KG1 (cell line): ENCODE results near the gene ANKRD33B.

Experiments used
- DNase-seq: peaks from one replicate; lab custom pipeline; 2025; lab: John Stamatoyannopoulos, UW

The ANKRD33B gene

GRCh38 chr5:10678244-10678643 lies 114.4 kb downstream of the ANKRD33B start:
- DNase-seq: no peak

DNA sequence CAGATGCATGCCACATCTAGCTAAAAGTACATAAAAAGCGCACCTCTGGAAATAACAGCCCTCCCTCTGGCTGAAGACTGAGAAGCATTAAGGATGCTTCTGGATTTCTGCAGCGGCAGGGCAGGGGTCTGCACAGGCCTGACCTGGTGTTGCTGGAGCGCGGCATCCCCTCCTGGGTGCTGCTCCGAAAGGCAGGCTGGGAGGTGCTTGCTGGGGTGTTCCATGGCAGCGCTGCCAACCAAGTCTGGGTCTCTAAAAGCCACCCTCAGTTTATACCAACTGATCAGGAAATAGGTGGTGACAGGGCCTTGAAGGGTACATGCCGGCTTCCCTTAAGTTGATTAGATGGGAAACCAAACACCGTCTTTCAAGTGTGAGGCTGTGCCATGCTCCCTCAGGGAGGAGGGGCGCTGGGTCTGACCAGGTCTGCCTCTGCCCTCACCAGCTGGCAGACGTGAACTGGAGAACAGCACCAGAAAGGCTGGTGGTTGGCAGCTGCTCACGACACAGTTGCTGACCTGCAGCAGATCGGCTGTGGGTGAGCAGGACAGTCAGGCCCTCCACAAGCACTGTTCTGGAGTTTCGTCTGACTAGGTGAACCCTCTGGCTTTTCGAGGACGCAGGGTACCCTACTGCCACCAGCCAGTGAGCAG lies 115.6 kb downstream of the ANKRD33B start:
- no peak for DNase-seq

- DNase-seq: no peak
Measured at GRCh38 chr5:10680876-10681481, 117.1 kb downstream of the ANKRD33B start.

- no peak for DNase-seq
Measured at GRCh38 chr5:10681731-10682679, 118.1 kb downstream of the ANKRD33B start.

GRCh38 chr5:10682801-10683525 lies 119.1 kb downstream of the ANKRD33B start:
- no peak for DNase-seq

GRCh38 chr5:10684303-10685086 lies 120.6 kb downstream of the ANKRD33B start:
- no peak for DNase-seq

- no peak for DNase-seq
Measured at GRCh38 chr5:10685115-10685521, 121.2 kb downstream of the ANKRD33B start.

DNA sequence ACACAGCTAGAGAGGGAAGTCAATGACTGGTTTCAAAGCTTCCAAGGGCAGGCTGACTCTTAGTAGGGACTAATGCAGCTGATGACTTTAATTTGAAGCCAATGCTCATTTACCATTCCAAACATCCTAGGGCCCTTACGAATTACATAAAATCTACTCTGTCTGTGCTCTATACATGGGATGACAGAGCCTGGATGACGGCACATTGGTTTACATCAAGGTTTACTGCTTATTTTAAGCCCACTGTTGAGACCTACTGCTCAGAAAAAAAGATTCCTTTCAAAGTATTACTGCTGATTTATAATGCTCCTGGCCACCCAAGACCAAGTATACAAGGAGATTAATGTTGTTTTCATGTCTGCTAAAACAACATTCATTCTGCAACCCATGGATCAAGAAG lies 123.0 kb downstream of the ANKRD33B start:
- DNase-seq: no peak

DNA sequence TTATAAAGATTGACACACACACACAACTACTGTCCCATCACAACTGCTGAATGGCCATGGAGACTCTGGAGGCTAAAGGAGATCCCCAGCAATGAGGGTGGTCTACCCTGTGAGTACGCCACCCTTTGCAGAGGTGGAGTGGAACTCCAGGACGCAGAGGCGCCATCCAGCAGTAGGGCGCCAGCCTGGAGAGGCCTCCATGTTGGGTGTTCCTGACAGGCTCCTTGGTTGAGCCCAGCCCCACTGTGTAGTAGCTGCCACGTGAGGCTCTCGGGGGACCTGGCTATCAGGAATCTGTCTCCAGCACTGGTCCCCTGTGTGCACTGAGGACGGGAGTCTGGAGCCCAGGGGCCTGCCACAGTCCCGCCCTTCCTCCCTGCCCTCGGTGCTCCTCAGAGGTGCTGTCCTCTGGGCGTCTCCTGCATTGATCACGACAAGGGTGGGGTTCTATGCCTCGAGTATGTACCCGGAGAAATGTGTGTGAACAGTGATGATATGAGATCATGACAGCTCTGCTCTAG lies 124.8 kb downstream of the ANKRD33B start:
- DNase-seq: no peak

DNA sequence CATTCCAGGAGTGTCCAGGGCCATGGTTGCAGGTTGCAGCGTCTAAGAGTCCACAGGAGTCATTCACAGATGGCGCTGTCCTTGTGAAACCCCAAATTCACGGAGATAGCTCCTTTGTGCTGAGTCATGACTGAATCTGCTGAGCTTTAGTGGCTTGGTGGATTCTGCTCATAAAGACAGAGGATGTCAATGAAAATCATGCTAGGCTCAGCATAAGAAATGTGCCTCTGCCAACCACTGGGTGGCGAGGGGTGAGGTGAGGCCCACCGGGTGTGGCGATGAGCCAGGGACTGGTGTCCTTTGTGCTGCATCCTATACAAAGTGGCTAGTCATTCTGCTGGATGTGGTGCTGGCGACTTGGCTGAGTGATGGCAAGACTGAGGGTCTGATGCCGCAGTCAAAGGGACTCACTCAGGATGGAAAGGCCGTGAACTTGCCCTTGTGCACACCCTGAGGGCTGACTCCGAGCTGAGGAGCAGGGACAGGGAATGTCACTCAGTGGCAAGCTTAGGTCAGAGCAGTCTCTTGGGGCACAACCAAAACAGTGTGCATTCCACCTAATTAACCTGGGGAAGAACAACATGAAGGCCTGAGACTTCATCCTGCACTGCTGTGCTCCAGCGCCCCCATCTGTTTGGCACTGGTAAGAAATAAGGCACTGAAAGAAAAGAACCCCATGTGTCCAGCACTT lies 125.7 kb downstream of the ANKRD33B start:
- no peak for DNase-seq

- no peak for DNase-seq
Measured at GRCh38 chr5:10690460-10691440, 126.9 kb downstream of the ANKRD33B start.

DNA sequence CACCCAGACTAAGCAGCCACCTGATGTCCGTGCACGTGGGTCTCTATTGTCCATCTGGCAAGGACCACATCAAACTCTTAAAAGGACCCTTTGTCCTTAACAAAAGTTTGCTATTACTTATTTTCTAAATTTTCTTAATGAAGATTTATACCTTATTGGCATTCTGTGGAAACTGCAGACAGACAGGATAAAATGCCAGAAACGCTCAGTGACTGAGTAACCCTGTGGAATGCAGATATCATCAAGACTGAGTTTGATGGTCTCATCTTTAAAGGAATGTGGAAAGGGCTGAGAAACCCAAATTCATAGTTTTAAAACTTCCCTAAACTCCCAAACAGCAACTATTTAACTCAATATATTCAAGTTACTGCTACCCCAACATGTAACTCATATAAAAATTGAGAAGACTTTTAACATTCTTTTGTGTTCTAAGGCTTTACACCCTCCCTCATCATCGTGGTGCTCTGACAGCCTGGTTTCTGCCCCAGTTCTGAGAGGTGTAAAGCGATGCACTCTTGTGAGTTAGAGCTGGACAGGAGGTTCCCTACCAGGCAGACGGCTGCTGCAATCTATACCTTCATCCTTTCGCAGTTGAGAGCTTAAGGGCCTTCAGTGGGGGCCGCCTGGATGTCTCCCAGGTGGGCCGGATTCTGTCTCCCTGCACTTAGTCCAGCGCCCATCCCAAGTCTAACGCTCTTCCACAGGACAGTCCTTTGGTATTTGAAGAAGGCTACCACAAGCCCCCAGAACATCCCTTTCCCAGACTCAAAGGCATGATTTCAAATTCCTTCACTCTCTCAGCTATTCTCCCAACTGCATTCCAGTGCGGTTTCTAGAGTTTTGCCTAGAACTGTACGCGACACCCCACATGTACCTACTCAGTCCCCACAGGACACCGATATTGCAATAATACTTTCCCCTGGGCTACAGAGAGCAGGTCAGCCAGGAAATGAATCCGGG lies 128.2 kb downstream of the ANKRD33B start:
- no peak for DNase-seq

DNA sequence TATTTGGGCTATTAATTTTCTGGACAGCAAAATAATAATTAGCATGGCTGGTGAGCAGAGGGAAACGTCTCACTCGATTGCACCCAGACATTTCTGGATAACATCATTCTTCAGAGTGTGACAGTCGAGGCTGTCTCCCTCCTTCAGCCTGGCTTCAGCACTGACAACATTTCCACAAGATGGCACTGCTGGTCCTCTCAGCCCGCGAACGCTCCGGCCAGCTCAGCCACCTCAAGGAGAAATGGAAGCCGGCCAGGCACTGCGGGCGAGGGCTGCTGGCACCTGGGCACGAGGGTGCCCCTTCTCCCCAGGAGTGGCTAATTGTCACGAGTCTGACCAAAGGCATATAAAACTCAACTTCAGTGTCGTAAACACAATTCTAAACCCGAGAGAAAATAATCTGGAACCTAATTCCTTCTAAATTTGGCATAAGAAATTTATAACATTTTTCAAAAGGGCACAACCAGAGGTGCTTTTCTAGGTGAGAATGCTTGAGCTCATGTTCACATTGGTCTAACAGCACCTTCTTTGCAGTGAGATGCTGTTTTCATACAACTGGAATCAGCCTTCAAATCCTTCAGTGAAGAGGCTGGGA lies 131.3 kb downstream of the ANKRD33B start:
- DNase-seq: no peak

- DNase-seq: no peak
Measured at GRCh38 chr5:10695759-10696543, 132.1 kb downstream of the ANKRD33B start.

- DNase-seq: no peak
Measured at GRCh38 chr5:10699281-10699874, 135.5 kb downstream of the ANKRD33B start.

DNA sequence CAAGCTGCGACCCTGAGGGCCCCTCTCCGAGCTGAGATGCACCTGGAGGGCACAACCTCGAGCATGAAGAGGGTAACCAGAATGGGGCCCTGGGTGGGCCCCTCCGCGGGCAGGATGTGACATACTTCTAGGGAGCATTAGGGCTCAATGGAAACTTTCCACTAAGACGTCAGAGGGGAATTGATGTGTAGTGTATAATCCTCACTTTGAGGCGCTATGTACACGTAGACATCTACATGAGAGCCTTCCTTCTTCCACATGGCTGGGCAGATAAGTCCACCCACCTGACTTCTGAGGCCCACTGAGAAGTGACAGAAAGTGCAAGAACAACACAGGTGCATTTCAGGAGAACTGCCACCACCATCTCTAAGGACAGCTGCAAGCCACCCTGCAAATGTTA lies 136.1 kb downstream of the ANKRD33B start:
- no peak for DNase-seq
